Middle frontal gyrus (tissue), 1 donor: Measurements from ENCODE around the gene SBF1.
"Not testable (repeated sequence)": the region's sequence is repeated elsewhere in the genome, so short reads cannot be mapped to it uniquely, and the experiment has no call there.

Experiments used
- DNase-seq: peaks from one replicate; pipeline ENCODE4 v3.0.0-alpha.2; 2015; ENCODE audit warnings: low spot score; ENCODE audit errors: extremely low spot score

Gene SBF1, protein sequence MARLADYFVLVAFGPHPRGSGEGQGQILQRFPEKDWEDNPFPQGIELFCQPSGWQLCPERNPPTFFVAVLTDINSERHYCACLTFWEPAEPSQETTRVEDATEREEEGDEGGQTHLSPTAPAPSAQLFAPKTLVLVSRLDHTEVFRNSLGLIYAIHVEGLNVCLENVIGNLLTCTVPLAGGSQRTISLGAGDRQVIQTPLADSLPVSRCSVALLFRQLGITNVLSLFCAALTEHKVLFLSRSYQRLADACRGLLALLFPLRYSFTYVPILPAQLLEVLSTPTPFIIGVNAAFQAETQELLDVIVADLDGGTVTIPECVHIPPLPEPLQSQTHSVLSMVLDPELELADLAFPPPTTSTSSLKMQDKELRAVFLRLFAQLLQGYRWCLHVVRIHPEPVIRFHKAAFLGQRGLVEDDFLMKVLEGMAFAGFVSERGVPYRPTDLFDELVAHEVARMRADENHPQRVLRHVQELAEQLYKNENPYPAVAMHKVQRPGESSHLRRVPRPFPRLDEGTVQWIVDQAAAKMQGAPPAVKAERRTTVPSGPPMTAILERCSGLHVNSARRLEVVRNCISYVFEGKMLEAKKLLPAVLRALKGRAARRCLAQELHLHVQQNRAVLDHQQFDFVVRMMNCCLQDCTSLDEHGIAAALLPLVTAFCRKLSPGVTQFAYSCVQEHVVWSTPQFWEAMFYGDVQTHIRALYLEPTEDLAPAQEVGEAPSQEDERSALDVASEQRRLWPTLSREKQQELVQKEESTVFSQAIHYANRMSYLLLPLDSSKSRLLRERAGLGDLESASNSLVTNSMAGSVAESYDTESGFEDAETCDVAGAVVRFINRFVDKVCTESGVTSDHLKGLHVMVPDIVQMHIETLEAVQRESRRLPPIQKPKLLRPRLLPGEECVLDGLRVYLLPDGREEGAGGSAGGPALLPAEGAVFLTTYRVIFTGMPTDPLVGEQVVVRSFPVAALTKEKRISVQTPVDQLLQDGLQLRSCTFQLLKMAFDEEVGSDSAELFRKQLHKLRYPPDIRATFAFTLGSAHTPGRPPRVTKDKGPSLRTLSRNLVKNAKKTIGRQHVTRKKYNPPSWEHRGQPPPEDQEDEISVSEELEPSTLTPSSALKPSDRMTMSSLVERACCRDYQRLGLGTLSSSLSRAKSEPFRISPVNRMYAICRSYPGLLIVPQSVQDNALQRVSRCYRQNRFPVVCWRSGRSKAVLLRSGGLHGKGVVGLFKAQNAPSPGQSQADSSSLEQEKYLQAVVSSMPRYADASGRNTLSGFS (N-terminal part only)

DNA sequence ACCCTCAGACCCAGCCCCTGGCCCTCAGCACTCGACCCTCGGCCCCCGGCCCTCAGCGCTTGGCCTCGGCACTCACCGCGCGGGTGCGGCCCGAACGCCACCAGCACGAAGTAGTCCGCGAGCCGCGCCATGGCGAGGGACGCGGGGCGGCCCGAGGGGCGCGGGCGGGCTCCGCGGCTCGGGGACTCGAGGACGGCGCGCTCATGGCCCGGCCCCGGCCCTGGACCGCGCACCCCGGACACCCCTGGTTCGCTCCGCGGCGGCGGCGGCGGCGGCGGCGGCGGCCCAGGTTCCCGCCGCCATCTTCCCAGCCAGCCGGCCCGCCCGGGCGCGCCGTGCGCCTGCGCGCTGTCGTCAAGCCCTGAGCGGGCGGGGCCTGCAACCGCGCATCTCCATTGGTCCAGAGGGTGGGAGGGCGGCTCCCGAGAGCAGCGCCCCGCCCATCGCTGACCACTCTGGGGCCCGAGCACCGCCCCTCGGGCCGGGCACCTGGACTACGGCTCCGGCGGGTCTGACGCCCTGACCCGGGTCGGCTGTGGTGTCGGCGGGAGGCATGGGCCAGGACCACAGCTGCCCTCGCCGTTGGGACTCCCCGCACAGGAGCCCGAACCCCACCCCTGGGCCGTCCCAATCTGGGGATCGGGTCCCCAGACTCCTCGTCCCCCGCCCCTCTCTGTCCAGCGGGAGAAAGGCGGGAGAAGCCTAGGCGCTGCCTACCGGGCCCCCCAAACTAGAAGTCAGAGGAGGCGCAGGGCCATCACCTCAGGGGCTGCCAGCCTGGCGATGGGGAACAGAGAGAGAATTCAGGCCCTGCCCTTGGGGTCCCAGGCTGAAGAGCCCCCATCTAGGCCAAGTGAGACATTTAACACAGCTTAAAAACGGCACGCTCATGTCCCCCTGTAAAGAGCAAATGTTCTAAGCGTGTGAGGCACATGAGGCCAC, at the start of gene SBF1:
TSS of gene SBF1 (minus strand) at position 326 of the 942 bp plus-strand sequence. CDS start at position 131, 195 bp downstream.
- peak; percentile 87 for DNase-seq

- no peak for DNase-seq
These were observed 49.2 kb upstream of the SBF1 start for GRCh38 chr22:50523806-50524675.

DNA sequence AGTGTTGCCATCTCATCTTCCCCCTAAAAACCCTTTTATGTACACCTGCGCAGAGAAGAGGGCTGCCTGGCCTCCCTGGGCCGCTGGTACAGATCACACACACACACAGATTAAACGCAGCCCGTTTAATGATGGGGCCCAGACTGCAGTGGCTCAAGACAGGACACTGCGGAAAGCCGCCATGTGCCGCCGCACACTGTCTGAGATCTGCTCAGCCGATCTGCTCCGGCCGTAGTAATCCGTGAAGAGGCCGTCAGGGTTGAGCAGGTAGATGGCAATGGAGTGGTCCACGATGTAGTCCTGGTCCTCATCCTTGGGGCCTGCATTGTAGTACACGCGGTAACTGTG, 48.6 kb upstream of the SBF1 start:
- no peak for DNase-seq

GRCh38 chr22:50522806-50523438, 48.1 kb upstream of the SBF1 start:
- DNase-seq: no peak

GRCh38 chr22:50522208-50522805, 47.5 kb upstream of the SBF1 start:
- DNase-seq: no peak

- no peak for DNase-seq
These were observed 46.9 kb upstream of the SBF1 start for GRCh38 chr22:50521710-50522109.

- DNase-seq: no peak
These were observed 46.1 kb upstream of the SBF1 start for GRCh38 chr22:50520826-50521453.

- DNase-seq: not testable (repeated sequence)
These were observed 45.3 kb upstream of the SBF1 start for GRCh38 chr22:50520184-50520583.

GRCh38 chr22:50519151-50519550, 44.3 kb upstream of the SBF1 start:
- DNase-seq: no peak

- no peak for DNase-seq
These were observed 43.8 kb upstream of the SBF1 start for GRCh38 chr22:50518606-50519005.

- no peak for DNase-seq
These were observed 42.8 kb upstream of the SBF1 start for GRCh38 chr22:50517495-50518260.

GRCh38 chr22:50516891-50517290, 42.1 kb upstream of the SBF1 start:
- no peak for DNase-seq

DNA sequence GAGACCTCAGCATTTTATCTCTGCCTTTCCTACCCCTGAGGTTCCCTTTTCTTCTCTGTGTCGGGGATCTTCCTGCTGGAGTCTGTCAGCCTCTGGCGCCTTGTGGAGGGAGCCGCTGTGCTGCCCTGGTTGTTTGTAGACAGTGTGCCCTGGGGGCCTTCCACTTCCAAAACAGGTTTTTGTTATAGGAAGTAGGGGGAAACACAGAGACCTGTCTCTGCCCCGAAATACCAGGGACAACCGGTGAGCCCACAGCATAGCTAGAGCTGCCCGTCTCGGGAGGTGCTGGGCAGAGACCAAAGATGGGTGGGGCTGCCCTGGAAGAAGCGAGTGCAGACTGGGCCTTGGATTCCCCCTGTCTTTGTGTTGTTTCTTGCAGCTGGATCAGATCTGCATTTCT, 41.2 kb upstream of the SBF1 start:
- DNase-seq: no peak

DNA sequence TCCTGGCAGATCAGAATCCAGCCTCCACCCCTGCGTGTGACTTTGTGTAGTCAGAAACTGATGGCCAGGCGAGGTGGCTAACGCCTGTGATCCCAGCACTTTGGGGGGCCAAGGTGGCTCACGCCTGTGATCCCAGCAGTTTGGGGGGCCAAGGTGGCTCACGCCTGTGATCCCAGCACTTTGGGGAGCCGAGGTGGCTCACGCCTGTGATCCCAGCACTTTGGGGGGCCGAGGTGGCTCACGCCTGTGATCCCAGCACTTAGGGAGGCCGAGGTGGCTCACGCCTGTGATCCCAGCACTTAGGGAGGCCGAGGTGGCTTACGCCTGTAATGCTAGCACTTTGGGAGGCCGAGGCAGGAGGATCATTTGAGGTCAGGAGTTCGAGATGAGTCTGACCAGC, 38.3 kb upstream of the SBF1 start:
- no peak for DNase-seq

DNA sequence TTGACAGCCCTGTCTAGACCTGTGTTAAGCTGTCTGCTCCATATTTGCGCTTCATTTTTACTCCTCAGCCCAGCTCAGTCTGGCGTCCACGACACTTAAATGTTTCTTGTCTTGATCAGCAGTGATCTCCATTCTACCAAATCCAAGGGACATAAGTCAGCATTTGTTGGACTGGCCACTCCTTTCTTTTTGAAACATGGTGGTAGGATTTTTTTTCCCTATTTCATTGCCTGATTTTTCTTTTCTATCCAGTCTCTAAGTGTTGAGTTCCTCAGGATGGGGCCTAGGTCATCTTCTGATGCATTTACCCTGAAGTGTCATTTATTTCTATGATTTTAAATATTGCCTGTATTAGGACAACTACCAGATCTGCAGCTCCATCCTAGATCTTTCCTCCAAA, 34.1 kb upstream of the SBF1 start:
- no peak for DNase-seq

DNA sequence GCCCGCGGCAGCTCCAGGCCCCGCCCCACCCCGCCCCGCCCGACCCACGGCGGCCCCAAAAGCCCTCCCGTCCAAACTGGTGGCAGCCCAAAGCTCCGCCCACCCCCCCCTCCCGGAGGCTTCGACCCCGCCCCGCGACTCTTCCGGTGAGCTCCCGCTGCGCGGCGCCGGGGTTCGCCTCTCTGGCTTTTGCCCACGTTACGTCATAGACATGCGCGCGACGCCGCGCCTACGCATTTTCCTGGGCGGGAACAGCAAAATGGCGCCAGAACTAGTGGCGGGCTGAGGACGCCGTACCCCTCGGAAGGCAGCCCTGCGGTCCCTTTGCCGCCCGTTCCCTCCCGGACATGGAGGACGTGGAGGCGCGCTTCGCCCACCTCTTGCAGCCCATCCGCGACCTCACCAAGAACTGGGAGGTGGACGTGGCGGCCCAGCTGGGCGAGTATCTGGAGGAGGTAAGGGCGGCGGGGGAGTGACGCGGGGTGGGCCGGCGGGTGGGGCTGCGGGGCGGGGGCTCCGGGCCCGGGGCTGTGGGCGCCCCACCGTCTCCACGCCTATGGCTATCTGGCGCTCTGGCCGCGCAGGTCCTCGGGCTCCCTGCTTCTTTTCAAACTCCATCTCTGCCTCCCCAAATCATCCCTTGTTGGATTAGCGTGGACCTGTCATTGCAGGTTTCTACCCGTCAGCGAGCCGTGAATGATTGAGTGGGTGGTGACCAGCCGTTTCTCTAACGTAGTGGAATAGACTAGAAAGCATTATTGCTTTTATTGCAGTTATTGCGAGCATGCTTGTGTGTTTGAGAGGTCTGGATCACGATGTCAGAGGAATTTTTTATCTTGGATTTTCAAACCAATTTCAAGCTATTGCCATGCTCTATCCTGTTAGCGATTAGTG, 33.4 kb upstream of the SBF1 start, which contains the start of gene NCAPH2:
TSS of gene NCAPH2 (plus strand) at position 234 of the 894 bp plus-strand sequence. CDS start at position 348, 114 bp downstream.
- DNase-seq: peak; percentile 94
